ENCODE results near the gene FAM162B.

FAM162B gene

DNA sequence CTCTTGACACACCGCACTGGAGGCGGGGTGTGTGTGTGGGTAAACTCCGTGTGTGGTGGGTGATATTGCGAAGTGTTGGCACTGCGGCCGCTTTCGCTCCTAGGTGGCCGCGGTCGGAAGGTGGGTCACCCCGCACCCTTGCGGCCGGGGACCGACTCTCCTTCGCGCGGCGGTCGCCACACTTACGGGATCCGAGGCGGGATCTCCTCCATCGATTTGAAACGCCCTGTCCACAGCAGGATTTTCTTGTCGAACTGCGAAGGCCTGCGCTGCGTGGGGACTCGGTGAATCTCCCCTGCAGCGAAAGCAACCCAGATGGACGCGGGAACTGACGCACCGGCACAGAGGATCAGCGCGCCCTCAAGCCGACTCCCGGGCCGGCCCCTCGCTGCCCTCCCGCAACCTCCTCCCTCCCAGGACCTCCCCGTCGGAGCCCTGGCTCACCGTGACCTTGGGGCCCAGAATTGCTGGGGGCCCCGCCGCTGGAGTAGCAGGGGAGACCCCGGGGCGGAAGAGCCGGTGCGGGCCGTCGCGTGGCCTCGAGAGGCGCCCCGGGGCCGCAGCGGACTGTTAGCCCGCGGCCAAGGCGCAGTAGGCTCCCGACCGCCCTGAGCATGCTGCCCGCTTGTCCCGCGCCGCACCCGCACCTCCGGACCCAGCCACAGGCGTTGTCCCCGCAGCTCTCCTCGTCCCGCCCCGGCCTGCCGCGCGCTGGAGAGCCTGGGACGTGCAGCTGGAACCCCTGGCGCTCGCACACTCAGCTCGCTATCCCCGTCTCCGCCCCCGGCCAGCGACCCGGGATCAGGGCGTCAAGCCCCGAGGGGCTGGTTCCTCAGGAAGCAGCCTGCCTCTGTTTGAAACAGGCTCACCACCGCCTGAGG is at the start of gene FAM162B:
Gene FAM162B, minus strand, starts transcription at position 759 of the 881 bp plus-strand sequence. Its CDS starts 143 bp downstream, at position 616.
- no peak for TF ChIP-seq ESRRG (CRISPR knock-in tag; IDR thresholded peaks at IDR 0.05)
- no peak for TF ChIP-seq PPARA (CRISPR knock-in tag; IDR thresholded peaks at IDR 0.05; ENCODE audit: borderline replicate concordance)
- TF ChIP-seq RARB (CRISPR knock-in tag; IDR thresholded peaks at IDR 0.05): no peak
- TF ChIP-seq TOX (CRISPR knock-in tag; IDR thresholded peaks at IDR 0.05; ENCODE audit: borderline replicate concordance): no peak
- no peak for TF ChIP-seq ARNTL (CRISPR knock-in tag; IDR thresholded peaks at IDR 0.05; ENCODE audit: borderline replicate concordance, low read depth)
- no peak for TF ChIP-seq ZNF70 (CRISPR knock-in tag; IDR thresholded peaks at IDR 0.05)
- TF ChIP-seq SNAI2 (CRISPR knock-in tag; IDR thresholded peaks at IDR 0.05): no peak
- no peak for TF ChIP-seq ZFP3 (CRISPR knock-in tag; IDR thresholded peaks at IDR 0.05)
- TF ChIP-seq, protein P1, sequence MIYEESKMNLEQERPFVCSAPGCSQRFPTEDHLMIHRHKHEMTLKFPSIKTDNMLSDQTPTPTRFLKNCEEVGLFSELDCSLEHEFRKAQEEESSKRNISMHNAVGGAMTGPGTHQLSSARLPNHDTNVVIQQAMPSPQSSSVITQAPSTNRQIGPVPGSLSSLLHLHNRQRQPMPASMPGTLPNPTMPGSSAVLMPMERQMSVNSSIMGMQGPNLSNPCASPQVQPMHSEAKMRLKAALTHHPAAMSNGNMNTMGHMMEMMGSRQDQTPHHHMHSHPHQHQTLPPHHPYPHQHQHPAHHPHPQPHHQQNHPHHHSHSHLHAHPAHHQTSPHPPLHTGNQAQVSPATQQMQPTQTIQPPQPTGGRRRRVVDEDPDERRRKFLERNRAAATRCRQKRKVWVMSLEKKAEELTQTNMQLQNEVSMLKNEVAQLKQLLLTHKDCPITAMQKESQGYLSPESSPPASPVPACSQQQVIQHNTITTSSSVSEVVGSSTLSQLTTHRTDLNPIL (CRISPR knock-in tag; IDR thresholded peaks at IDR 0.05; ENCODE audit: low read depth): no peak
- no peak for TF ChIP-seq ZNF565 (CRISPR knock-in tag; conservative IDR thresholded peaks at IDR 0.05; ENCODE audit: low read depth)
- TF ChIP-seq, protein P2, sequence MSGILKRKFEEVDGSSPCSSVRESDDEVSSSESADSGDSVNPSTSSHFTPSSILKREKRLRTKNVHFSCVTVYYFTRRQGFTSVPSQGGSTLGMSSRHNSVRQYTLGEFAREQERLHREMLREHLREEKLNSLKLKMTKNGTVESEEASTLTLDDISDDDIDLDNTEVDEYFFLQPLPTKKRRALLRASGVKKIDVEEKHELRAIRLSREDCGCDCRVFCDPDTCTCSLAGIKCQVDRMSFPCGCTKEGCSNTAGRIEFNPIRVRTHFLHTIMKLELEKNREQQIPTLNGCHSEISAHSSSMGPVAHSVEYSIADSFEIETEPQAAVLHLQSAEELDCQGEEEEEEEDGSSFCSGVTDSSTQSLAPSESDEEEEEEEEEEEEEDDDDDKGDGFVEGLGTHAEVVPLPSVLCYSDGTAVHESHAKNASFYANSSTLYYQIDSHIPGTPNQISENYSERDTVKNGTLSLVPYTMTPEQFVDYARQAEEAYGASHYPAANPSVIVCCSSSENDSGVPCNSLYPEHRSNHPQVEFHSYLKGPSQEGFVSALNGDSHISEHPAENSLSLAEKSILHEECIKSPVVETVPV (CRISPR knock-in tag; IDR thresholded peaks at IDR 0.05): no peak
- TF ChIP-seq, protein P3, sequence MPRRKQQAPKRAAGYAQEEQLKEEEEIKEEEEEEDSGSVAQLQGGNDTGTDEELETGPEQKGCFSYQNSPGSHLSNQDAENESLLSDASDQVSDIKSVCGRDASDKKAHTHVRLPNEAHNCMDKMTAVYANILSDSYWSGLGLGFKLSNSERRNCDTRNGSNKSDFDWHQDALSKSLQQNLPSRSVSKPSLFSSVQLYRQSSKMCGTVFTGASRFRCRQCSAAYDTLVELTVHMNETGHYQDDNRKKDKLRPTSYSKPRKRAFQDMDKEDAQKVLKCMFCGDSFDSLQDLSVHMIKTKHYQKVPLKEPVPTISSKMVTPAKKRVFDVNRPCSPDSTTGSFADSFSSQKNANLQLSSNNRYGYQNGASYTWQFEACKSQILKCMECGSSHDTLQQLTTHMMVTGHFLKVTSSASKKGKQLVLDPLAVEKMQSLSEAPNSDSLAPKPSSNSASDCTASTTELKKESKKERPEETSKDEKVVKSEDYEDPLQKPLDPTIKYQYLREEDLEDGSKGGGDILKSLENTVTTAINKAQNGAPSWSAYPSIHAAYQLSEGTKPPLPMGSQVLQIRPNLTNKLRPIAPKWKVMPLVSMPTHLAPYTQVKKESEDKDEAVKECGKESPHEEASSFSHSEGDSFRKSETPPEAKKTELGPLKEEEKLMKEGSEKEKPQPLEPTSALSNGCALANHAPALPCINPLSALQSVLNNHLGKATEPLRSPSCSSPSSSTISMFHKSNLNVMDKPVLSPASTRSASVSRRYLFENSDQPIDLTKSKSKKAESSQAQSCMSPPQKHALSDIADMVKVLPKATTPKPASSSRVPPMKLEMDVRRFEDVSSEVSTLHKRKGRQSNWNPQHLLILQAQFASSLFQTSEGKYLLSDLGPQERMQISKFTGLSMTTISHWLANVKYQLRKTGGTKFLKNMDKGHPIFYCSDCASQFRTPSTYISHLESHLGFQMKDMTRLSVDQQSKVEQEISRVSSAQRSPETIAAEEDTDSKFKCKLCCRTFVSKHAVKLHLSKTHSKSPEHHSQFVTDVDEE (CRISPR knock-in tag; IDR thresholded peaks at IDR 0.05): no peak
- no peak for TF ChIP-seq ISL1 (CRISPR knock-in tag; IDR thresholded peaks at IDR 0.05)
- TF ChIP-seq CSDC2 (CRISPR knock-in tag; IDR thresholded peaks at IDR 0.05): no peak
- peak; percentile 60 for ATAC-seq

DNA sequence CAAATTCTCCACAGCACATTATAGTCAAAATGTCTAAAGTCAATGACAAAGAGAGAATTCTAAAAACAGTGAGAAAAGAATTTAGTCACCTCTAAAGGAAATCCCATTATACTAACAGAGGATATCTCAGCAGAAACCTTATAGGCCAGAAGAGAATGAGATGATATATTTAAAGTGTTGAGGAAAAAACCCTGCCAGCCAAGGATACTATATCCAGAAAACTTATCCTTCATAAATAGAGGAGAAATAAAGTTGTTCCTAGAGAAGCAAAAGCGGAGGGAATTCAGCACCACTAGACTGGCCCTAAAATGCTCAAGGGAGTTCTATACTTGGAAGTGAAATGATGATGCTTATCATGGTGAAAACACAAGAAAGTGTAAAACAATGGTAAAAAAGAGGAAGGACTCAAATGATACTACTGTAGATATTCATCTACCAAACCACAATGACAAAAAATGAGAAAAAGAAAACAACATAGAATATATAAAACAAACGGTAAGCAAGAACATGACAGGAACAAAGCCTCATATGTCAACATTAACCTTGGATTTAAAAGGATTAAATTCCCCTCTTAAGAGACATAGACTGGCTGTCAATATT is 46.6 kb upstream of the FAM162B start:
- ATAC-seq: no peak
- TF ChIP-seq ZC3H10 (CRISPR knock-in tag; IDR thresholded peaks at IDR 0.05): no peak
- TF ChIP-seq PPARA (CRISPR knock-in tag; IDR thresholded peaks at IDR 0.05; ENCODE audit: borderline replicate concordance): no peak
- TF ChIP-seq, protein P2 (CRISPR knock-in tag; IDR thresholded peaks at IDR 0.05): no peak
- TF ChIP-seq SNAI2 (CRISPR knock-in tag; IDR thresholded peaks at IDR 0.05): no peak

DNA sequence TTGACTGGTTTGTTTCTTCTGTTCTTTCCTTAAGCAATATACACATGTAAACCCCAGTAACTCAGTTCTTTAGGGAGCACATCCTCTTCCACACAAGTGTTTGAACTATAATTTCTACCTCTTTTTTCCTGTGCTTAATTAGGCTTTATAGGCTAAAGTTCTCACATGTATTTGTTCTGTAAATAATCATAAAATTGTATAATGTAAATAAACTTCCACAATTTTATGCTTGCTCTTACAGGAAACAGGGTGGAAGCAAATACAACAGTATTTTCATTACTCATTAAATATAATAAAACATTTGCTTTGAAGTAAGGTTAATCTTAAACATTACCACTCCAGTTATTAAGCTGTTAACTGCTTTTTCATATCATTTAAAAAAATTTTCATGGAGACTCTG is 36.5 kb upstream of the FAM162B start:
- no peak for ATAC-seq
- TF ChIP-seq BACH2 (CRISPR knock-in tag; IDR thresholded peaks at IDR 0.05; ENCODE audit: borderline replicate concordance) (no peak), ZFP3 (CRISPR knock-in tag; IDR thresholded peaks at IDR 0.05) (no peak), ZC3H10 (CRISPR knock-in tag; IDR thresholded peaks at IDR 0.05) (no peak), TOX (CRISPR knock-in tag; IDR thresholded peaks at IDR 0.05; ENCODE audit: borderline replicate concordance) (no peak), RARB (CRISPR knock-in tag; IDR thresholded peaks at IDR 0.05) (no peak), SNAI2 (CRISPR knock-in tag; IDR thresholded peaks at IDR 0.05) (no peak), TCF4 (CRISPR knock-in tag; IDR thresholded peaks at IDR 0.05; ENCODE audit: borderline replicate concordance) (no peak), CSDC2 (CRISPR knock-in tag; IDR thresholded peaks at IDR 0.05) (no peak), ISL1 (CRISPR knock-in tag; IDR thresholded peaks at IDR 0.05) (no peak), PPARA (CRISPR knock-in tag; IDR thresholded peaks at IDR 0.05; ENCODE audit: borderline replicate concordance) (no peak), ESRRG (CRISPR knock-in tag; IDR thresholded peaks at IDR 0.05) (no peak)
- TF ChIP-seq, protein P4, sequence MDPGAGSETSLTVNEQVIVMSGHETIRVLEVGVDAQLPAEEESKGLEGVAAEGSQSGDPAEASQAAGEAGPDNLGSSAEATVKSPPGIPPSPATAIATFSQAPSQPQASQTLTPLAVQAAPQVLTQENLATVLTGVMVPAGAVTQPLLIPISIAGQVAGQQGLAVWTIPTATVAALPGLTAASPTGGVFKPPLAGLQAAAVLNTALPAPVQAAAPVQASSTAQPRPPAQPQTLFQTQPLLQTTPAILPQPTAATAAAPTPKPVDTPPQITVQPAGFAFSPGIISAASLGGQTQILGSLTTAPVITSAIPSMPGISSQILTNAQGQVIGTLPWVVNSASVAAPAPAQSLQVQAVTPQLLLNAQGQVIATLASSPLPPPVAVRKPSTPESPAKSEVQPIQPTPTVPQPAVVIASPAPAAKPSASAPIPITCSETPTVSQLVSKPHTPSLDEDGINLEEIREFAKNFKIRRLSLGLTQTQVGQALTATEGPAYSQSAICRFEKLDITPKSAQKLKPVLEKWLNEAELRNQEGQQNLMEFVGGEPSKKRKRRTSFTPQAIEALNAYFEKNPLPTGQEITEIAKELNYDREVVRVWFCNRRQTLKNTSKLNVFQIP (CRISPR knock-in tag; IDR thresholded peaks at IDR 0.05; ENCODE audit: borderline replicate concordance, low read depth): no peak
- TF ChIP-seq, protein P1 (CRISPR knock-in tag; IDR thresholded peaks at IDR 0.05; ENCODE audit: low read depth): no peak
- TF ChIP-seq, protein P3 (CRISPR knock-in tag; IDR thresholded peaks at IDR 0.05): no peak

All from SK-N-SH treated with all-trans-retinoic acid at 6 μM for 48 hours (cell line).